HG02885 (cell line): ENCODE measurements around the gene CDC14A.

Source experiments
- ATAC-seq: cut with Tn5 transposase; IDR thresholded peaks from one replicate; pipeline ENCODE4 v1.9.1; 2021; ENCODE audit warnings: mild to moderate bottlenecking; ENCODE audit not compliant: unreplicated experiment, poor library complexity

Gene CDC14A

DNA sequence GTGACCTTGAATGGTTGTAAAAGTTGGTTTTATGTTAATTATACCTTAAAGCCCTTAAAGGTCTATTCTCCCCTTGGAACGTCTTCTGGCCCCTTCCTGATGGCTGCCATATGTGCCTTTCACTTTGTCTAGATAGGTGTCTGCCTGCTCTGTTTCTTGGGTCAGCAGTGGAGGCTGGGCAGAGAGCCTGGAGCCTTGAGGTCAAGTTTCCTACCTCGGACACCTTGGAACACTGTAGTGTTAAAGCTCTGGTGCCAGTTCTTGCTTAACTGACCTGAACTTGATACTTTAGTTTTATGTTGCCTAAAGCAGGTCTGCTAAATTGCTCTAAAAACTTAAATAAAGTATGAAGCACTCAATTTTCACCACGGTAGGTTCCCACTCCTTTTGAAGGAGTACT, 86.5 kb downstream of the CDC14A start:
- no peak for ATAC-seq

DNA sequence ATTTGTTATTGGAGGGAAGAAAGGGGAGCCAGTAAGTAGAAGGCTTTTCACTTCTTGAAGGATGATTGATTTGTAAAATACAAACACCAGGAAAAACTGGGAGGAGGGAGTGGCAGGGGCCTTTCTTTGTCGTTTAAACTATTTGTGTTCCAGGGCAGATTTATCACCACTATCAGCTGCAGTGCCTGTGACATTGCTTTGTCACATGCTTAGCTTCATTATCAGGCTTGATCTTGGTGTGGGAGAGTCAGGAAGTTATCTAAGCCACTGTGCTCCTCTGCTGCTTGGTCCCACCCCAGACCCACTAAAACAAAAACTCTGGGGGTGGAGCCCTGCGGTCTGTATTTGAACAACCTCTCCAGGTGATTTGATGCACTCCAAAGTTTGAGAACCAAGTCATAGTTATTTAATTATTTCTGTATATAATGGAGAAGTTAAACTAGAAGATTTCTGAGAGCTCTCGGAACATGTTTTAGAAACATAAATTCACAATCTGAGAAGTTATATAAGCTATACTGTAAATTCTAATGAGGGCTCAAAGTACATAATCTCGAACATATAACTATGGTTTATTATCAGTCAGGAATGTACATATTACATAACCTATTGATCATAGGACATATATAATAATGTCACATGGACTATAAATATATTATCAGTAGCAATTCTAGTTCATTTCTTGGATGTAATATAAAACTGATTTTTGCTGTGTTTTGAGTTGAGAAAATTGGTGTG, 87.9 kb downstream of the CDC14A start:
- peak; percentile 59 for ATAC-seq

DNA sequence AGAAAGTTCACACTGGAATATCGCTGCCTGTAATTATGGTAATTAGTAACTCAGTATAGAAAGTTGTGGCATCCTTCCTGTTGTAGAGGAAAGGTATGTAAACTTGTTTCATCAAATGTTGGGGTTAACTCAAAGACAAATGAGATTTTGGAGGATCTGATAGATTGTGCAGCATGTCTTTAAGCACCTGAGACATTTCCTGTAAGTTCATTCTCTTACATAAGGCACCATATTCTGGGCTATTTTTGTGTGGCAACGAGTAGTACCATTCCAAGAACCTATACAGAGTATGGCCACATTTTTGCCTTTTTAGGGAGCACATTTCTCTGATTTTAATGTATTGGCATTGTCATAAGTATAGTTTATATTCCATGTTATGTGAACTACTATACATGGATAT, 88.8 kb downstream of the CDC14A start:
- ATAC-seq = no peak

DNA sequence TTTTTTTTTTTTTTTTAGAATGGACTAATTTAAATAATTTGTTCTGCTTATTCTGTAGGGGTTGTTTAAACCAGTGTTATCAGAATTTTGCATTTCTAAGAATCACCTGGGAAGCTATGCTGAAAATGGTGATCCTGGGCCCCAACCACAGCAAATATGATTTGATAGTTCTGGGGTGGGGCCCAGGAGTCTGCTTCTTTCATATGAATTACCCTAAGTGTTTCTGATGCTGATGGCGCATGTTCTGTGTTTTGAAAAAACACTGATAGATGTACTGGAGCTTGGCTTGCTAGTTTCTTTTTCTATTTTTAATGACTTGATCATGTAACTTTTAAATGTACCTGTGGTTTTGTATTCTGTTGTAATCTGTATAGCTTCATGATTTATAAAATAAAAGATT, 89.3 kb downstream of the CDC14A start:
- no peak for ATAC-seq

DNA sequence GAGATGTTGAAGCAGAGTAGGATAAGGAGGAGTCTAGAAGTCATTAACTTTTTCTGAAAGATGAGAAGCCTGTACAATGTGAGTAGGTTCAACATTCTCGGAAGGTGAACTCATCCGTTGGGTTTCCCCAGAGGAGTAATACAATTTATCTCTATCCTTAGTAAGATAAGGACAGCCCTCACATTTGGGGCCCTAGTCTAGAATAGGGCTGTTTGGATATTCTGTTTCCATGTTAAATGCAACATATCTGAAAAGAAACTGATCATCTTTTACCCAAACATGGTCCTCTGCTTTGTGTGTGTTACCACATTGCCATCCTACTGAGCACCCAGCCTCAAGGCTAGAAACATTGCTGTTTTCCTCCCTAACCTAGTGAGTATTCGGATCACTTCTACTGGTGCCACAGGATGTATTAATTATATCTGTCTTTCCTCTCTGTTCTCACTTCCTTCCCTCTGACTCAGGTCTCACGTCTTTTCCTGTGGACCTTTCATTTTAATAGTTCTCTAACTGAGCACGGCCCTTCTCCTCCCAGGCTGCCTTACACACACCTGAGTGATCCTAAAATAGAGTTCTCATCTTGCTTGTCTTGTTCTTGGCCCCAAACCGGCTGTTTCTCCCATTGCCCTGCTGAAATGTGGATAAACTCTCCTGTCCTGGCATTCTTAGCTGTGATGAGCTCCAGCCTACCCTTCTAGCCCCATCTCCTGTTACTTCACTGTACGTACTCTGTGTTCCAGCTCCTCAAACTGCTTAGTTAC, 91.7 kb downstream of the CDC14A start:
- peak; percentile 75 for ATAC-seq

DNA sequence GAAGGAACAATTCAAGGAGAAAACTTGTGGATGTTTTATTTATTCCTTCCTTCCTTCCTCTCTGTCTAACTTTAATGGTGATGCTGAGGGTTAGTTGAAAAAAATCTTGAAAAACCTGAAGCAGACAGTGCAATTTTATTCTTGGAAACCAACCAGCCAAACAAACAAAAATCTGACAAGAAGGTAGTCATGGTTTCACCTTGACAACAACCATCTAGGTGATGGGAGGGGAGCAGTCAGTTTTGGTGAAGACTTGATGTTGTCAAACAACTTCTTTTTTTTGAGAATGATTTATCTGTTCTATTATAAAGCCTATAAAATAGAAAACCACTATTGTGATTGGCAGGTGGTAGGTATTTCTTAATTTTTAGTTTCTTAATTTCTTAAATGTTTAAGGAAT, 93.3 kb downstream of the CDC14A start:
- ATAC-seq = no peak

DNA sequence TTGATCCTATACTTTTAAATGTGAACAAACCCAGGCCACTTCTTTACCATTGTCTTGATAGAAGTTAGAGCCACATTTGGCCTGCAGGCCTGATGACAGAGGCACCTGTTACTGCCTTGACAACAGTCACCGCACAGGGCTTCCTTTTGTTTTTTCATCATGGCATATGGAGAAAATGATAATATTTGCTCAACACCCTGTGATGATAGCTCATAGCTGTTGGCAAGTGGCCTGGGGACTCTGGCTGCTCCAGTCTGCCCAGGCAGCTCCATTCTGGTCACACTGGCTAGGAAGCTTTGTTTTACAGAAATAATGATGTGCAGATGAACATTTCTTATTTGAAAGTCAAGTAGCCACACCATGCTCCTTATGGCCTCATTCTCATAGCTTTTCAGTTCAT, 96.1 kb downstream of the CDC14A start:
- no peak for ATAC-seq

DNA sequence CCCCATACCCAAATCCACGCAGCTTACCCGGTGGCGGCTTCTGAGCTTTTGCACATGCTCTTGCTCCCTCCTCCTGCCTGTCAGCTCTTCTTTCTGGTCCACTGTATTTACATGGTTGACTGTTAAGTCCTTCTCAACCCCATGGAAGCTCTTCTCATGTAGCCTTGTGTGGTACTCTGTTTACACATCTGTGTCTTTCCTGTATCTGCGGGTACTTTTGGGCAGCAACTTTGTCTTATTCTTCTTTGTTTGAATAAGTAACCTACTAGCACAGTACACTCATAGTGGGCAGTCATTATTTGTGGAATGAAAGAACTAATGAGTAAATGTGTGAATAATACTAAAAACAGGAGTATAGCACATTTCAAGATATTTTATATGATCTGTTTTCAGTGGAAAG, 97.2 kb downstream of the CDC14A start:
- peak; percentile 56 for ATAC-seq

DNA sequence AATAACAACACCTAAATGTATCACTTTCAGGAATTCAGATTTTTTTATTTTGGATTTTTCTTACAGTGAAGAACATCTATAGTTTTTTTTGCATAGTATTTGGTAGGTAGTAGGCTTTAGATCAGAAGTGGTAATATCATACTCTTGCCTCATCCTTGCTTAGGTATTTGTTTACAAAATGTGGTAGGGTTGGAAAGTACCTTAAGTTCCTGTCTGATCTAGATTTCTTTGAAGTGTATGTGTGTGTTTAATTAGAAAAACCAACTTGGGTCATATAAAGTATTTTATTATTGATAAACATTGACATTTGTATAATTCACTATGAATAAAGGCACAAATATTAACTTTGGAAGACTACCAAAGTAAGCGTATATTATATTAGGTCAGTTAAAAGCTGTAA, 100.3 kb downstream of the CDC14A start:
- peak; percentile 85 for ATAC-seq

DNA sequence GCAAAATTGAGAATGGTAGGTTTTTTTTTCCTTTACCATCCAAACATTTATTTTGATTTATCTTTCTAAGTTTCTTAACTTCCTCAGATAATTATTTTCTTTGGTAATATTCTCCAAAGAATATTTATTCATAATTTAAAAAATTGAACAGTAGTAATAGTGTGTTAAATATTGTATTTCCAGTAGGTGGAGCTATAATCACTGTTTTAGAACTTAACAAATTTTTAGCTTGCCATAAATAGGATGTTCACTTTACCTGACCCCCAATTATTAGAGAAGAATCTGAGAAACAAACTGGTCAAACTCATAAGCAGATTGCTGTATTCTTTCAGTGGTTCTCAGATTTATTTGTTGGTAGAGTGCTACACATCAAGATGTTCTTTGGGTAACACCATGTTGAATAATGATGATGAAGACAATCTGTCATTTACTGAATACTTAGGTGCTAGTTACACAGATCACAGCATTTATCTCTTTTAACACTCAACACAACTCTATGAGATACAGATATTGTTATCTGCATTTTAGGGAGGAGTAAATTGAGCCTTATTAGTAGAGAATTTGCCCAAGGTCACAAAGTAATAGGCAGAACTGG, 103.3 kb downstream of the CDC14A start:
- ATAC-seq = peak; percentile 28

DNA sequence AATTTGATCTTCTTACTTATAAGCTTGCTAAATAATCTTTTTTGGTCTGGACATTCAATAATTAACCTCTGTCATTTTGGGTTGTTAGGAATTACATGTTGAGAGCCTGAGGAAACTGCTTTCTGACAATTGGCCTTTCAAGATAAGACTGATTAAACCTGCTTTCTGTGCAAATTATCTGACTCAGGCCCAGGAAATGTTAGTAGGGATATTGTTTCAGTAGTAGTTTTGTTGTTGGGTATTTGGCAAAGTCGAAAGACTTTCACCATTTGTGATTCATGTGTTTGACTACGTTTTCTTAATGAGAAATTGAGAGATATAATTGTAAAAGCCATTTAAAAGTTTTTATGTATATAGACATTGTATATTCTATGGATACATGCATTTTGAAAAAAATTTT, 104.6 kb downstream of the CDC14A start:
- ATAC-seq = no peak

DNA sequence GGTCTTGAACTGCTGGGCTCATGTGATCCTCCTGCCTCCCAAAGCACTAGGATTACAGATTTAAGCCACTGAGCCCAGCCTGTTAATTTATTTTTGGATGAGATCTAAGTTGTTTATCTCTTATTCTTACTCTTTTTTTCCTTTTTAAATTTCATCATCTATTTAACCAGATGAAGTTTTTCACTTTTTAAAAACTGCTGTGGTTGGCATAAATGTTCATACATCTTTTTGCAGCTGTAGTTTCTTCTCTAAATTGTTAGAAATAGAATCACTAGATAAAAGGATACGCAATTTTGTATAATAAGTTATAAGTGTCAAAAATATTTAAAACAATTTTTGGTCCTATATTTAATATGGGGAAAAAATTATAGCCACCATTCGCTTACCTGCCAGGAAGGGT, 105.4 kb downstream of the CDC14A start:
- no peak for ATAC-seq

DNA sequence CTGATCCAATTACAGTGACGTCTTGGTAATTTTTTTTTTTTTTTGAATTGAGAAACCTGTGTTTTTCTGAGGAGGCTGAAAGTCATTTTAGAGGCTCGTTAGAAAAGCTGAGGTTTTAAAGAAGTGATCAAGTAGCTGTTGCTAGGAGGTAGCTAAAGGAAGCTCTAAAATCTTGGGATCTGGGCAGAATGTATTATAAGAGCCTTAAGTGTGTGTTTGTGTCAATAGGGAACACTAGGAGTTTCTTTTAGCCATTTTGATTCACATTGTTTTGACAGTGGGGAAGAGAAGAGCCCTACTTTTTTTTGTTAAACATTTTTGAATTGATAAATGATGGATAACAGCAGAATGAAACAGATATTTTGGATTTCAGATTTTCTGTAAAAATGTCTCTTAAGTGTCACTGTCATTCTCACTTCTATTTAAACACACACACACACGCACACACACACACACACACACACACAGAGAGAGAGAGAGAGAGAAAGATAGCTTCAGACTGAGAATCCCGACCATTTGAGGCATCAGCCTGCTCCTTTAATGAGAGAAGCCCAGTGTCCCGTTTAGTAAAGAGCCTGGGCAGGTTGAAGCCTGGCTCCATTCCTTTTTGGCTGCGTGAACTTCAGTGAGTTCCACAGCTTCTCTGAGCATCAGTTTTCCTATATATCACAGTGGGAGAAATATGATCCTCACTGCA, 106.5 kb downstream of the CDC14A start:
- ATAC-seq = no peak

DNA sequence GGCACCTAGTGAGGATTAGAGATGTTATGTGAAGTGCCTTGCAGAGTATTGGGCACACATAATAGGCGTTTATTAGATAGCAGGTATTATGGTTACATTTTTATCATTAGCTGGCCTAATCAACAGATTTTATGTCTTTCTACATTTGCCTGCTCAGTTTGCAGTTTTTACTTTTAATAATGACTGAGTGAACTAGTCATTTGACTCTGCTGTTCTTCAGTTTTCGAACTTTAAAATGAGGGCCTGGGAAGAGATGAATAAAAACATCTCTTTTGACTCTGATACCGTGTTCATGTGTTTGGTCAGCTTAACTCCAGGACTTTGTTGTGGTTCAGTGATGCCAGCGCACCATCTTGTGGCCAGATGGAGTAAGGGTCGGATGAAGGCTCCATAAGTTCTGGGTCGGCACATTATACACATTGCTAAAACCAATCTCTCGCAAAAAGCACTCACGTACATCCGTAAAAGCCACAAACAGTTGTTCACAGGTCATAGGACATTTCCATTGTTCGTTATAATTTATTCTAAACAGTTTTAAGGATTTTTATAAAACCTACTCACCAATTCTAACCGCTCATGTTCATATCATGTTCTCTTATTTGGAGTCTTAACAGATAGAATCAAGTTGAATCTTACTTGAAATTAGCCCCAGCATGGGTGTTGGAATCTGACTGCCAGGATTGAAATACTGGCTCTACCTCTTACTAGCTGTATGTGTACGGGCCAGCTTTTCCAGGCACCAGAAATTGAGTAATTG, 107.2 kb downstream of the CDC14A start:
- ATAC-seq = peak; percentile 86

DNA sequence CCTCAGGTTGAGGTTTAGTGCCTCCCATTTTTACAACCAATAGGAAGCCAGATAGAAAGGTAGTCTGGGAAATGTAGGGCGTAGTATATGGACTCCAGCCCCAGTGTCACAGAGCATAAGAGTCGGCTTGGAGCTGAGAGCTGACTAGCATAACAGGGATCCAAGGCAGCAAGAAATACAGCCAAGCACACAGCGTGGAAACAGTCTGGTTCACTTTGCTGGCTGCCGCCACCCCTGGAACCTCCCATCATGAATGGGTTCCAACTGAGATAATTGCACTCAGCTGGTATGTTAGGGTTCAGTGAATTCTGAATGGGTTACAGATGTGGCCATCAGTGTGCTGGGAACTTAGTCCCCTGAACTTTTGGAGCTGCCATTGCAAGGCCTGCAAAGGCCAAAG, 108.9 kb downstream of the CDC14A start:
- no peak for ATAC-seq

DNA sequence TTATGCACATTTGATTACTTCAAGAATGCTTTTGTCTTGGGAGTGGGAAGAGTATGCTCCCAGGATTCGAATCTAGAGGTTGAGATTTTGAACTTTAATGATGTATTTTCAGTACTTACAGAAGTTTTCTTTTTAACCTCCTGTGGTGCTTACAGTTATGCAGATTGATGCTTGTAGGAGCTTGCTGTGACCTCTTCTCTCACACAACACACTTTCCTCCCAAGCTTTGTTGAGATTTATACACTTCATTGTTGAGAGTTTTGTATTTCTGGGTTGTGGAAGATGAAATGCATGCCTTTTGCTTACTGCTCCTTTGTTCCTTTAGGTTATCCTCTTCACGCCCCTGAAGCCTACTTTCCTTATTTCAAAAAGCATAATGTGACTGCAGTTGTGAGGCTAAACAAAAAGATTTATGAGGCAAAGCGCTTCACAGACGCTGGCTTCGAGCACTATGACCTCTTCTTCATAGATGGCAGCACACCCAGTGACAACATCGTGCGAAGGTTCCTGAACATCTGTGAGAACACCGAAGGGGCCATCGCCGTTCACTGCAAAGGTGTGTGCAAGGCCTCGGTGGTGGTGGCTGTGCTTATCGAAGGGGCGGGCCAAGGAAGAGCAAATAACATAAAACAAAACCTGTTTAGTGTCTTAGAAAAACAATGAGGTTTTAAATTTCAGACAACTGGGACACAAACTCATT, 110.2 kb downstream of the CDC14A start:
- ATAC-seq = no peak

DNA sequence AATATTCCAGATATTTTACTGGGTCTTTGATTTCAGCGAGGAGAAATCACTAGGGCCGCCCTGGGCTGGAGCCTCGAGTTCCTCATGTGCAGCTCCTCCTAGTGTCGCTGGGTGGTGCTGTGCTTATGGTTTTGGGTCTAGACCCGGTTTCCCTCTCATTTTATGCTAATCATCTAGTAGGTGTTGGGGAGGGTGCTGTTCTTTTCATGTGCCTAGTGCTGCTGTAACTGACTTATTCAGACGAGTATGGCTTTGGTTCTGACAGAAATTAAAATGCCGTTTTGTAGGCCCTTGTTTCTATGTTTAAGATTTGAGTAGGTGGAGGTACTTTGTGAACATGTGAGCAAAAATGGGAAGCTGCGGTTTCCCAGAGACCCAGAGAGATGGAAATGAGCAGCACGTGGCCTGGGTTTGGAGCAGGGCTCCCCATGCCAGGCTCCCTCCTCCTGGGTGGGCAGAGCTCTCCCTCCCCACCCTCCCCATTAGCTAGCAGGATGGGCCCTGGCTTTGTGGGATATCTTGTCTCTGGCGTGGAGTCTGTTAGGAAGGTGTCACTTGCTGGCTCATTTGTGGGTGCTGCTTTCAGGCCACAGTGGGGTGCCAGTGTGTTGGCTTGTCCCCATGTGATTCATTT, 111.6 kb downstream of the CDC14A start:
- peak; percentile 91 for ATAC-seq

DNA sequence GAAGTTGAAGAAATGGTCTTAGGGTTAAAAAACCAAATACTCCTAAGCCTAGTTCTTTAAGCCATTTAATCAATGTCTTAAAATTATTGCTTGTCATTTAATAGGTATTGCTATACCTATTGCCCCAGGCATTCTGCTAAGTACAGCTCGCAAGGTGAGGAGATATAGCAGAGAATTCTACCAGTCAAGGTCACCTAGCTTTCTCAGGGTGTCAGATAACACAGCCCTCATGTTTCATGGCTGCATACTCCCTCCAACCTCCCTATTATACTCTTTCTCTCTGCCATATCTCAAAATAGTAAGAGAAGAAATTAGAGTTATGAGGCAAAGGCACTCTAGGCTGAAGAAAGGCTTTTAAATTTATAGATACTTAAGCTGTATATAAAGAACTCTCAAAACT, 117.3 kb downstream of the CDC14A start:
- no peak for ATAC-seq

DNA sequence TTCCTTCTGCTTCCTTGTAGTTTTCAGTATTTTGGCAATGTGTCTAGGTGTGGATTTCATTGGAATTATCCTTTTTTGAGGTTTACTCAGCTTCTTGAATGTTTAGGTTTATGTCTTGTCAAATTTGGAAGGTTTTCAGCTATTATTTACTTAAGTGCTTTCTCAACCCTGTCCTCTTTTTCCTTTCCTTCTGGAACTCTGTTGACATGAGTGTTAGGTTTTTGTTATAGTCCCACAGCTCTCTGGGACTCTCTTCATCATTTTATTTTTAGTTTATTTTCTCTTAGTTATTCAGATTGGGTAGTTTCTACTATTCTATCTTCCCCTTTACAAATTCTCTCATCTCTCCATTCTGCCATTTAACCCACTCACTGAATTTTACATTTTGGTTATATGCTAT, 122.5 kb downstream of the CDC14A start:
- no peak for ATAC-seq
